ENCODE measurements around the gene ELOVL7. TPM values are rescaled to one million over a fixed set of nuclear protein-coding genes. Genes with fewer than 3 reads are reported as not detected.

The ELOVL7 gene
- total and polyA plus RNA-seq, 2 of the 8 experiments (the other 6 are each of a cell fraction or from before 2014, with no cell fraction given), result 3.1 to 5.1 TPM

DNA sequence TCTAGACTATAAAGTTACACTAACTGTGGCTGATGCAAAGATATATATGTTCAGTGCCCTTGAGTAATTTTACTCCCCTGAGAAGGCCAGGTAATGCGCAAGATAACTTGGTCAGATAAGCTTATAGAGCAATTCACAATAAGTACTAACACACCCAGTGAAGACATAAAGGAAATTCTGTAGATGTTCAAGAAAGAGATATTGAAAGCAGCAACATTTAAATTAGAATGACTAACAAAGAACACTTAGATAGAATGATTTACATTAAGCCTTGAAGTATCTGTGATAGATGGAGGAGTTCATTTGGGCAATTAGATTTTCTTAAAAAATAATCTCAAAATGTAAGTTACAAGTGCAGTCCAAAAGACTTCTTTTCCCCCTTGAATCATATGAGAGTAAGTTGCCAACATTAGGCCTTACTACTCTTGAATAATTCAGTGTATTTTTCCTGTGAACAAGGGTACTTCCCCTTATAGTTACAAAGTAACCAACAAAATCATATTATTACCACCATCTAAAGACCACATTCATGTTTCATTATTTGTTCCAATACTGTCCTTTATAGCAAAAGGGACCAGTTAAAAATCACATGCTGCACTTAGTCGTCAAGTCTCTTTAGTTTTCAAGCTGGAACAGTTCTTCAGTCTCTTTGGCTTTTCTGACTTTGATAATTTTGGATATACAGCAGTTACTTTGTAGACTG is 44.4 kb upstream of the ELOVL7 start (continued):
- TF ChIP-seq SAP30 (IDR thresholded peaks at IDR 0.05; ENCODE audit: insufficient read depth, insufficient replicate concordance, low read length), result no peak
- no peak for TF ChIP-seq EZH2 (IDR thresholded peaks at IDR 0.05; ENCODE audit: low read depth, low read length, severe bottlenecking)
